Stimulated activated CD8-positive, alpha-beta memory T cell treated with anti-CD3 and anti-CD28 coated beads, Interleukin-15, amount 100 ng/mL, for 48 hours (primary cell): ENCODE measurements around the gene AKAIN1.

Experiments
- DNase-seq, 2 donors: peaks; one replicate each; pipeline ENCODE4 v3.0.0-alpha.2; 2020; ENCODE audit warnings: low read depth in 2 of 2

The AKAIN1 gene

DNA sequence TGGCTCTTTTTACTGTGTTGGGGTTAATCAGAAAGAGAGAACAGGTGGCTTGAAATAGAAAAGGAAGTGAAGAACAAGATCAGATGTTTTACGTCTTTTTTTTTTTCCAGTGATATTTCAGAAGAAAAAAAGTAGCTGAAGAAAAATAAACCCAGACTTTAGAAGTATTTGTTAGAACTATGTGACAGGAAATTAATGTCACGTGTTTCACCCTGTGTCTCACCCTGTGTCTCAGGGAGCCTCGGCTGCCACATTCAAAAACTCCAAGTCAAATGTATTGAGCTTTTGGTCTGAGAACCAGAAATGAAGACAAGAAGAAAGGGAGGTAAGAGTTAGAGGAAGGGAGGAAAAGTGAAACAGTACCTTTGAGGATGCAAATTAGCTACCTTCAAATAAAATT lies 38.0 kb downstream of the AKAIN1 start:
- no peak for DNase-seq

DNA sequence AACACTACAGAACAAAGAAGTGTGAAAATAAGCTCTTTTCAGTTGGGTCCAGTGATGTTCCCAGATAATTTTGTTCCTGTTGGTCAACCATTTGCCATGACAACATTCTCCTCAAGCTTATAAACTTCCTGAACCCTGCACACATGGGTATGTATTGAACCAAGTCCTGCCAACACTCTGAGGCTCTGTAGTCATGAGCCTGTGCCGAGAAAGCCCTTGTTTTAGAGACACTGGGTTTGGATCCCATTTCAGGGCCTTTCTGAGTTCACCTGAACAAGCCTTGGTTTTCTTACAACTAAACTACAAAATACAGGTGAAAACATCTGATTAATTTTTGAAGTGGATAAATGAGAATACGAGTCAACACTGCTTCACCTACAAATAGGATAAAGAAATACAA lies 38.5 kb downstream of the AKAIN1 start:
- no peak for DNase-seq

DNA sequence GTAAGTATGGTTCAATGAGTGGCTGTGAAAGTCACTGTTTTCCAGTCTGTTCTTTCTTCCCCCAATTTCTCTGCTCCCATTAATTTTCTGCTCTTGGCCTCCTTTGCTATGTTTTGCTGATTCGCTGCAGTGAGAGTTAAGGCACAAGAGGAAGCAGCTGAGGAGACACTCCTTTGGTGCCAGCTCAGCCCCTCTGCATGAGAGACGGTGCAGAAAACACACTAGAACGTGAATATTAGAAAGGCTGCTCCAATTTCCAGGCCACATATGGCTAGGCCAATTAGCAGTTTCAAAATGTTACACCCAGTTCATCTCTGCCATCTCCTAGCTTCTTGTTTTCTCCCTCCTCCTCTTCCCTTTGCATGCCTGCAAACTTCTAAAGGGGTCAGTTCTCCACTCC lies 38.9 kb downstream of the AKAIN1 start:
- DNase-seq, result no peak

DNA sequence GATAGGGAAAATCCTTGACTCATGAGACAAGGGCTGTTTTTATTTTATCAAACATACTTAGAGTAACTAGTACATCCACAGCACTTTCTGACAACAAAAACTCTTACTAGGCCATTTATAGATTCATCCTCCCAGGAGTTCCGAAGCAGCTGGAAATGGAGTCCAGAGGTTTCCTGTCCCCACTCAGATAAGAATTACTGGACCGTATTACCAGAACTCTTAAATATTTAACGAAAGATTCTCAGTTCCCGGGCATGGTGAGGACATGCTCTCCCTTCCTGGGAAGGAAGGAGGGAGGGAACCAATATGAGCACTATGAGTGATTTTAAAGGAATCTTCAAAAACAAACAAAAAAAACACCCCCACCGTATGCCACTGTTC lies 41.2 kb downstream of the AKAIN1 start:
- DNase-seq, result no peak

DNA sequence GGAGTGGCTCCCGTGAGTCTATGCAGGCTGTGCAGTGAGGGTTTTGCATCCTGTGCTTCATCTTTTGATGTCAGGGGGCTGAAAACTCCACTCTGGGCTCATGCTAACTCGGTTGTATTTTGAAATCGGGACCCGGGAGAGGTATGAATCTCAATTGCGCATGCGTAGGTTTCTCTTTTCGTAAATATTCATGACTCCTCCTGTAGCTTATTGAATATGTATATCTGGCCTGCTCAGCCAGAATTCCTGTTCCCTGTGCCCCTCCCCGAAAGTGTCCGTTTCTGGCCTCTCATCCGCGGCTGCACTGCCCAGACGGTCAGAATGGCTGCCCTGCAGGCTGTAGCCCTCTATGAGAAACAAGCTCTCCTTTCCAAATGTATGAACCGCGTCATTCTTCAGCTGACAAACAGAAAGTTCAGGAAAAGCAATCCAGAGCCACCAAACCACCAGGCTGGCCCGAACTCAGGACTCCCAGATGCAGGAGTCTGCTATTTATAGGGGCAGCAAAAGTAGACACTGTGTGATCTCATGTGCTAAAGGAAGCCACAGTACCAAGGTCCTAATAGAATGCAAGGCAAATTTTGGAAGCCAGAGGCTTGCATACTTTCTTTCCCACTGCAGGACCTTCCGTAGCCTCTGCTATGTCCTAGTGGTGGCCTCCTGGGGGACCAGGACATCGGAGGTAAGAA lies 41.7 kb downstream of the AKAIN1 start:
- no peak for DNase-seq

- no peak for DNase-seq
These were observed 44.6 kb downstream of the AKAIN1 start for GRCh38 chr18:5152343-5153020.

DNA sequence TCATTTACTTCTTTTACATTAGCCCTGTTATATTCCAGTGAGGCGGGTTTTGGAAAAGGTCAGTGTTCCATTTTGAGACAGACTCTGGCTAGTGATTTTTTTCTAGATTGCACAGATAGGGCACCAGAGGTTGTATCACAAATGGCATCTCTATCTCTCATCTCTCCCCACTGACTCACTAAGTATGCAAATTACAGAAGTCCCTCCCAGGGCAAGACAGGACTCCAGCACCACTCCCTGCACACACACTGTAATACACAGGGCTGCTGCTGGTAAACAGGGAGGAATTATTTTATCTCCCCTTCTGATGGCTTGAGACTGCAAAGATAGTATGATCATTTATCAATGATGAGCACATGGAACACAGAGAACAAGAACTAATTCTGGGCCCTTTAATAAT lies 46.2 kb downstream of the AKAIN1 start:
- DNase-seq, result no peak

GRCh38 chr18:5146093-5146492 lies 51.0 kb downstream of the AKAIN1 start:
- no peak for DNase-seq

DNA sequence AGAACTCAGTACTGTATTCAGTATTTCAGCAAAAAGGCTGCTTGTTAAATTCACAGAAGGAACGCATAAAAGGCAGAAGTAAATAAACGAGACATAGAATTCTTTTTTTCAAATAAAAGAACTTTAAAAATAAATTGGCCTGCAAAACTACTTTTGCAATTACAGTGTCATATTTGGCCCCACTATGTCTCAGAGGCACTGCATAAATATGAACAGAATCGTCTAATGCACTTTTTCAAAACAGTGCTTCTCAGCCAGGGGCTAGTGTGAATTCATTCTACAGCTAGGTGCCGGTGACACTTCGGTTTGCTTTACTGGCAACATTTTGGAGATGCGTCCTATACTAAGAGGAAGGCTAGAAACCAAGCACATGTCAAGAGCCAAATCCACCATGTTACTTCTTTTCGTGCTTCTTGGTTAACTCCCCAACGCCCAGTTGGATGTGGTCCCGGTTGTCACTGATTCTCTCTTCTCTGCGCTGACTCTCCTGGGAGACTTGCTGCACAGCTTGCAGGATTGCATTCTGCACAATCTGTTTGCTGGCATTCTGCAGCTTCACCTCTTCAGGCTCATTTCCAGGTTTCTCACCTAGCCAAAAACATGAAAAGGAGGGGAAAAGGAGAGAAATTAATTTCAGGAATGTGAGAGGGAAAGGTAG lies 51.8 kb downstream of the AKAIN1 start:
- DNase-seq, result no peak

GRCh38 chr18:5144629-5145028 lies 52.4 kb downstream of the AKAIN1 start:
- DNase-seq, result no peak

- no peak for DNase-seq
These were observed 54.2 kb downstream of the AKAIN1 start for GRCh38 chr18:5142859-5143258.

GRCh38 chr18:5142131-5142530 lies 54.9 kb downstream of the AKAIN1 start:
- no peak for DNase-seq

GRCh38 chr18:5137261-5137660 lies 59.8 kb downstream of the AKAIN1 start:
- no peak for DNase-seq

GRCh38 chr18:5132987-5133386 lies 64.1 kb downstream of the AKAIN1 start:
- no peak for DNase-seq

DNA sequence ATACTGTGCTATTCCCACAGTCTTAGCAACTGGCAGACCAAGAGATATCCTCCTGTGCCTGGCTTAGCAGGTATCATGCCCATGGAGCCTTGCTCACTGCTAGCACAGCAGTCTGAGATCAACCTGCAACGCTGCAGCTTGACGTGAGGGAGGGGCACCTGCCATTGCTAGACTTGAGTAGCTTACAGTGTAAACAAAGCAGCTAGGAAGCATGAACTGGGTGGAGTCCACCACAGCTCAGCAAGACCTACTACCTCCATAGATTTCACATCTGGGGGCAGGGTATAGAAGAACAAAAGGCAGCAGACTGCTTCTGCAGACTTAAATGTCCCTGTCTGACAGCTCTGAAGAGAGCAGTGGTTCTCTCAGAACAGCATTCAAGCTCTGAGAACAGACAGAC lies 74.8 kb downstream of the AKAIN1 start:
- DNase-seq, result no peak

GRCh38 chr18:5110266-5110665 lies 86.8 kb downstream of the AKAIN1 start:
- DNase-seq, result no peak

GRCh38 chr18:5107988-5108387 lies 89.1 kb downstream of the AKAIN1 start:
- DNase-seq, result no peak

- no peak for DNase-seq
These were observed 90.3 kb downstream of the AKAIN1 start for GRCh38 chr18:5106730-5107129.

GRCh38 chr18:5104246-5104645 lies 92.8 kb downstream of the AKAIN1 start:
- no peak for DNase-seq

GRCh38 chr18:5103693-5104092 lies 93.4 kb downstream of the AKAIN1 start:
- DNase-seq, result no peak

DNA sequence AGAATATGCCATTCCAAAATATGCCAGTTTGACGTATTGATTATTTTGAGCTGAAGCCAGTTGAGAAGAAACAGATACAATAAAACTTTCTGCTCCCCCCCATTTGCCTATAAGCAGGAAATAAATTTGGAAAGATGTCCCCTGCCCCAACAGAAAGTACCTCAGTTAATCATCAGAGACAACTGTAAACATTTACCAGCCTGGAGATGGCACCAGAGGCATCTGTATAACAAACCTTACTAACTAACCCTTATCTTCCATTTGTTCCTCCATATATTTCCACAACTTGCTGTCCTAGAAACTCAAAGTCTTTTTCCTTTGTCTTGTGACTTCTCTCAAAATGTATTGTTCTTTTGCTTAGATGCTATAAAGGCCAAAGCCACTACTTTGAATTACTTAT lies 93.8 kb downstream of the AKAIN1 start:
- DNase-seq, result no peak

GRCh38 chr18:5097116-5097703 lies 99.8 kb downstream of the AKAIN1 start:
- DNase-seq, result no peak

DNA sequence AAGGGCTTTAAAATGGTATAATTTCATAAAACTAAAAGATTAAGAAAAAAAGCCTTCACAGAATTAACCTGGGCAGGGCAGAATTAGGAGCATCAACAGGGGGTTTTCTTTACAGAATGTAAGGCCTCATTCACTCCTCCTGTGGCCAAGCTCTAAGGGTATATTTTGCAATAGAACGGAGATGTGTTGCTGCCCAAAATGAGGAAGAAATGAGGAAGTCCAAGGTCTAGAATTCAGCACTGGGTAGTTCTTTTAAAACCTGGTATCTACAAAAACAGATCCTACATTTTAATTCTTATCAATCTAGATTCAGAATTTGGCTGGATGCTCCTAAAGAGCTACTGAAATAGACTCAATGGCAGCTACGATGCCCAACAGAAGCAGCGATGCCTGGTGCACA lies 101.8 kb downstream of the AKAIN1 start:
- DNase-seq, result no peak
